Ishikawa (cell line): ENCODE results near the gene C11orf24.

Experiments used
- CREB1 ChIP-seq: IDR thresholded peaks from 2 replicates; pipeline ENCODE4 v1.6.1; 2012; ENCODE audit warnings: low read depth
- MAX ChIP-seq: IDR thresholded peaks from 2 replicates; pipeline ENCODE4 v1.6.1; 2012
- NFIC ChIP-seq: IDR thresholded peaks from 2 replicates; pipeline ENCODE4 v1.6.1; 2012
- TAF1 ChIP-seq: IDR thresholded peaks from 2 replicates; pipeline ENCODE4 v1.6.1; 2012; ENCODE audit warnings: low read depth, mild to moderate bottlenecking
- TEAD4 ChIP-seq: IDR thresholded peaks from 2 replicates; pipeline ENCODE4 v1.6.1; 2012

C11orf24 gene

GRCh38 chr11:68212421-68213134, 59.2 kb downstream of the C11orf24 start:
- peak; percentile 72 for TF ChIP-seq MAX
- TF ChIP-seq NFIC: no peak

GRCh38 chr11:68211546-68211945, 60.2 kb downstream of the C11orf24 start:
- no peak for TF ChIP-seq TEAD4
- no peak for TF ChIP-seq TAF1
- TF ChIP-seq CREB1: no peak
